Loucy (cell line): Measurements from ENCODE around the gene RNU7-1.

Source experiments
- H2AFZ ChIP-seq: fragments of 200-600 bp; sonication (generic); 2 replicates; pipeline ENCODE4 v1.6.0; 2016; ENCODE audit warnings: antibody characterized with exemption, mild to moderate bottlenecking, low read length, moderate library complexity
- H3F3A ChIP-seq: fragments of 200-600 bp; 2 replicates; pipeline ENCODE4 v1.6.0; 2016; ENCODE audit warnings: antibody characterized with exemption, low read depth, mild to moderate bottlenecking
- H3K27me3 ChIP-seq: fragments of 200-600 bp; sonication (generic); 2 replicates; pipeline ENCODE4 v1.6.1; 2014; ENCODE audit warnings: low read length, mild to moderate bottlenecking; ENCODE audit not compliant: insufficient read depth, poor library complexity, severe bottlenecking
- H3K36me3 ChIP-seq: fragments of 200-600 bp; sonication (generic); 2 replicates; pipeline ENCODE4 v1.6.1; 2016; ENCODE audit warnings: low read length; ENCODE audit not compliant: insufficient read depth
- H3K4me1 ChIP-seq: fragments of 200-600 bp; sonication (generic); 2 replicates; pipeline ENCODE4 v1.5.1; 2014; ENCODE audit warnings: low read length, mild to moderate bottlenecking; ENCODE audit not compliant: insufficient read depth, poor library complexity, severe bottlenecking
- H3K4me2 ChIP-seq: fragments of 200-600 bp; sonication (generic); 2 replicates; pipeline ENCODE4 v1.6.0; 2014; ENCODE audit warnings: antibody characterized with exemption, low read length, low read depth, mild to moderate bottlenecking; ENCODE audit not compliant: poor library complexity, severe bottlenecking
- H3K4me3 ChIP-seq: fragments of 200-600 bp; sonication (generic); 2 replicates; pipeline ENCODE4 v1.5.1; 2014; ENCODE audit warnings: low read length, mild to moderate bottlenecking, mixed read lengths; ENCODE audit not compliant: poor library complexity, severe bottlenecking
- H3K79me2 ChIP-seq: fragments of 200-600 bp; sonication (generic); 2 replicates; pipeline ENCODE4 v1.6.1; 2014; ENCODE audit warnings: low read length; ENCODE audit not compliant: insufficient read depth
- H3K9ac ChIP-seq: fragments of 200-600 bp; sonication (generic); 2 replicates; pipeline ENCODE4 v1.6.0; 2014; ENCODE audit warnings: mild to moderate bottlenecking, low read depth, low read length, moderate library complexity; ENCODE audit not compliant: poor library complexity, severe bottlenecking
- H3K9me2 ChIP-seq: fragments of 200-600 bp; sonication (generic); replicated peaks from 2 replicates; pipeline ENCODE4 v1.6.1; 2016; ENCODE audit warnings: low read depth, low read length, mixed read lengths
- H3K9me3 ChIP-seq: fragments of 200-600 bp; sonication (generic); 2 replicates; pipeline ENCODE4 v1.6.1; 2014; ENCODE audit warnings: mild to moderate bottlenecking, antibody characterized with exemption, low read length, low read depth; ENCODE audit not compliant: insufficient read depth
- H4K20me1 ChIP-seq: fragments of 200-600 bp; sonication (generic); 2 replicates; pipeline ENCODE4 v1.6.0; 2014; ENCODE audit warnings: antibody characterized with exemption, low read length, mild to moderate bottlenecking; ENCODE audit not compliant: insufficient read depth, poor library complexity, severe bottlenecking
- EZH2phosphoT487 ChIP-seq: fragments of 200-600 bp; IDR thresholded peaks from 2 replicates; pipeline ENCODE4 v1.6.1; 2018; ENCODE audit warnings: antibody characterized with exemption, mild to moderate bottlenecking, moderate library complexity, borderline replicate concordance
- TF ChIP-seq, protein P1 (sequence below): fragments of 200-600 bp; sonication (generic); conservative IDR thresholded peaks from 2 replicates; pipeline ENCODE4 v1.5.1; 2014; ENCODE audit warnings: mild to moderate bottlenecking, antibody characterized with exemption, low read length

RNU7-1 gene

DNA sequence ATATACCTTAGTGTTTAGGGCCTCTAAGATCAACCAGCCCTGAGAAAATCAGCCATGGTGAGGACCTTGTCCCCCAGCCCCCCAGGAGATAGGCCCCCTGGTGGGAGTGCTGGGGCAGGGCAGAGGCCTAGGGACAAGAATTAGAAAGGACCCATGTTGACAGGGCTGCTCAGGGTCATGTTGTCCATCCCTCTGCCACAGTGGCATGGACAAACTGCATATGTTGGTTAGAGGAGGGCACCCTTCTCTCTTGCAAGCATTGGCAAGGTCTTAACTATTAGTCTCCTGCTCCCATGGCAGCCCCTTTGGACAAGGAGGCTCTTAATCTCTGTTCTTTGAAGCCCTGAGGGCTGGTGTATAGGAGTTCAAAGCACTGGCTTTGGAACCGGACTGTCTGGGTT lies 6.8 kb downstream of the RNU7-1 start:
- TF ChIP-seq, protein P1, sequence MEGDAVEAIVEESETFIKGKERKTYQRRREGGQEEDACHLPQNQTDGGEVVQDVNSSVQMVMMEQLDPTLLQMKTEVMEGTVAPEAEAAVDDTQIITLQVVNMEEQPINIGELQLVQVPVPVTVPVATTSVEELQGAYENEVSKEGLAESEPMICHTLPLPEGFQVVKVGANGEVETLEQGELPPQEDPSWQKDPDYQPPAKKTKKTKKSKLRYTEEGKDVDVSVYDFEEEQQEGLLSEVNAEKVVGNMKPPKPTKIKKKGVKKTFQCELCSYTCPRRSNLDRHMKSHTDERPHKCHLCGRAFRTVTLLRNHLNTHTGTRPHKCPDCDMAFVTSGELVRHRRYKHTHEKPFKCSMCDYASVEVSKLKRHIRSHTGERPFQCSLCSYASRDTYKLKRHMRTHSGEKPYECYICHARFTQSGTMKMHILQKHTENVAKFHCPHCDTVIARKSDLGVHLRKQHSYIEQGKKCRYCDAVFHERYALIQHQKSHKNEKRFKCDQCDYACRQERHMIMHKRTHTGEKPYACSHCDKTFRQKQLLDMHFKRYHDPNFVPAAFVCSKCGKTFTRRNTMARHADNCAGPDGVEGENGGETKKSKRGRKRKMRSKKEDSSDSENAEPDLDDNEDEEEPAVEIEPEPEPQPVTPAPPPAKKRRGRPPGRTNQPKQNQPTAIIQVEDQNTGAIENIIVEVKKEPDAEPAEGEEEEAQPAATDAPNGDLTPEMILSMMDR = peak; percentile 74
- no peak for TF ChIP-seq EZH2phosphoT487
- H4K20me1 ChIP-seq = peaks cover under 1% of the 10 kb centered on the region
- no peaks in the 10 kb centered on the region for H3K9me2 ChIP-seq
- no peak overlapping the region for H2AFZ ChIP-seq
- H3F3A ChIP-seq = no peaks in the 10 kb centered on the region
- peak overlapping the region; percentile 91 for H3K4me3 ChIP-seq
- H3K9me3 ChIP-seq = no peaks in the 10 kb centered on the region
- peak overlapping the region; percentile 97 for H3K9ac ChIP-seq
- H3K4me2 ChIP-seq = peak overlapping the region; percentile 97
- H3K27me3 ChIP-seq = no peaks in the 10 kb centered on the region
- H3K4me1 ChIP-seq = peaks cover 56% of the 10 kb centered on the region
- H3K79me2 ChIP-seq = peaks cover 72% of the 10 kb centered on the region
- H3K36me3 ChIP-seq = no peaks in the 10 kb centered on the region

DNA sequence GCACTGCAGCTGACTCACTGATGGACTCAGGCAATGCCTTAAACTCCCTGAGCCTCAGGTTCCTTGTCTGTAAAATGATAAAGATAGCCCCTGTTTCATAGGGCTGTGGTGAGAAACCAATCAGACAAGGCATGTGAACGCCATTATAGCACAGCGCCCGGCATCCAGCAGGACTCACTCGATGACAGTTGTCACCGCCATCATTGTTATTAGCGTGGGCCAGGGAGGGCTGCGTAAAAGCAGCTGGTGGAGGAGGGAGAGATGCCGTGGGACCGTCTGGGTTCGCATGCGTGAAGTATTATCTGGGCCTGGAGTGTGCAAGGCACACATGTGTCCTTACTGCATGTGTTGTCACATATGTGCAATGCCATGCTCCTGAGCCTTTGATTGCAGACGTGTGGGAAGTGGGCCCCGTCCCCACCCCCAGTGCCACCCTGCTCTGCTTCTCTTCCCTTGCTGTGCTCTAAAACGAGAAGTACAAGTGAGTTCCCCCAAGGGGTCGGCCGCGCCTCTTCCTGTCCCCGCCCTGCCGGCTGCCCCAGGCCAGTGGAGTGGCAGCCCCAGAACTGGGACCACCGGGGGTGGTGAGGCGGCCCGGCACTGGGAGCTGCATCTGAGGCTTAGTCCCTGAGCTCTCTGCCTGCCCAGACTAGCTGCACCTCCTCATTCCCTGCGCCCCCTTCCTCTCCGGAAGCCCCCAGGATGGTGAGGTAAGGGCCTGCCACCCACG lies 7.4 kb downstream of the RNU7-1 start, which contains the start of gene PTPN6:
TSS of gene PTPN6 (plus strand) at position 546 of the 730 bp plus-strand sequence. CDS start at position 703, 157 bp downstream.
- no peaks in the 10 kb centered on the region for H3K9me3 ChIP-seq
- H3K79me2 ChIP-seq = peaks cover 72% of the 10 kb centered on the region
- H3K4me3 ChIP-seq = peak within 1 kb of the TSS; percentile 91
- H2AFZ ChIP-seq = peak within 1 kb of the TSS; percentile 17; the same call in 1 of the 2 replicates
- no peaks in the 10 kb centered on the region for H3K36me3 ChIP-seq
- no peak for TF ChIP-seq EZH2phosphoT487
- TF ChIP-seq, protein P1 = no peak
- peaks cover 56% of the 10 kb centered on the region for H3K4me1 ChIP-seq
- H3K27me3 ChIP-seq = no peaks in the 10 kb centered on the region
- no peaks in the 10 kb centered on the region for H3F3A ChIP-seq
- no peaks in the 10 kb centered on the region for H4K20me1 ChIP-seq
- no peaks in the 10 kb centered on the region for H3K9me2 ChIP-seq
- H3K4me2 ChIP-seq = peak within 1 kb of the TSS; percentile 97
- peak within 1 kb of the TSS; percentile 97 for H3K9ac ChIP-seq

DNA sequence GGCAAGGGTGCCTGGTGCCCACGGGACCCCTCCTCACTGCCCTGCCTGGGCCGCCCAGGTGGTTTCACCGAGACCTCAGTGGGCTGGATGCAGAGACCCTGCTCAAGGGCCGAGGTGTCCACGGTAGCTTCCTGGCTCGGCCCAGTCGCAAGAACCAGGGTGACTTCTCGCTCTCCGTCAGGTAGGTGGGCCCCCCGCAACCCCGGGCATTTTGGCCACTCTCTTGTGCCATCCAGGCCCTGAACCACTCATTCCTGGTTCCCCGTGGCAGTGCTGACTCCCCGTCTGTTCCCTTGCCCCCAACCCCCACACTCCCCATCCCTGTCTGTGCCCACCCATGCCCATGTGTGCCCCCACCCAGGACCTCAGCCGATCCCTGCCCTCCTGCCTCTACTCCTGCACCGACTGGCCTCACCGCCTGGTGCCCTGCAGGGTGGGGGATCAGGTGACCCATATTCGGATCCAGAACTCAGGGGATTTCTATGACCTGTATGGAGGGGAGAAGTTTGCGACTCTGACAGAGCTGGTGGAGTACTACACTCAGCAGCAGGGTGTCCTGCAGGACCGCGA lies 8.0 kb downstream of the RNU7-1 start:
- Histone ChIP-seq H2AFZ (peak overlapping the region; percentile 17; the same call in 1 of the 2 replicates), H3K79me2 (peaks cover 72% of the 10 kb centered on the region), H3K9me2 (no peaks in the 10 kb centered on the region), H3K9me3 (no peaks in the 10 kb centered on the region), H4K20me1 (no peaks in the 10 kb centered on the region), H3K4me3 (peak overlapping the region; percentile 91), H3K27me3 (no peaks in the 10 kb centered on the region), H3K36me3 (no peaks in the 10 kb centered on the region), H3K4me2 (peak overlapping the region; percentile 97), H3K9ac (peak overlapping the region; percentile 97), H3K4me1 (peaks cover 57% of the 10 kb centered on the region), H3F3A (no peaks in the 10 kb centered on the region)
- TF ChIP-seq, protein P1 = no peak
- no peak for TF ChIP-seq EZH2phosphoT487
